T1000 (cell line): ENCODE results near the gene CD8B.

ENCODE experiments used
- DNase-seq: peaks from one replicate; lab custom pipeline; 2025; ENCODE audit warnings: mixed read lengths; lab: John Stamatoyannopoulos, UW

Gene CD8B

GRCh38 chr2:86770816-86771301 is 90.8 kb downstream of the CD8B start:
- no peak for DNase-seq

DNA sequence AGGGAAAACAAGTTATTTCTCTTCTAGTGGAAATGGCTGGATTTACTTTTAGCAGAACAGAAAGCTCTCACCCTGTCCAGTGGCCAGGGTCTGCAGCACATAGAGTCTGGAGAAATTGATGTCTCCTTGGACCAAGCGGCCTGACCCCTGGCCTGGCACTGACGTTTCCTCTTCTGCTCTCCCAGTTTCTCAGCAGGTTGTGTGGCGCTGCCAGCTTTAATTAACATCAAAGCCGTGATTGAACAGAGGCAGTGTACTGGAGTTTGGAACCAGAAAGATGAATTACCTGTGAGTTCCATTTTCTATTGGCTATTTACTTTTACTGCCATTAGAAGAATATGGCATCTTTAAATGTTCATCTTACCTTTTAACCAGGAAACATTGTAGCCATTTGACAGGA is 91.8 kb downstream of the CD8B start:
- DNase-seq, result no peak

- DNase-seq, result no peak
These were observed 93.3 kb downstream of the CD8B start for GRCh38 chr2:86768189-86768949.
